GM21423 (cell line): ENCODE measurements around the gene LHFPL3.
"Not testable (repeated sequence)": the region's sequence is repeated elsewhere in the genome, so short reads cannot be mapped to it uniquely, and the experiment has no call there.

Experiments used
- ATAC-seq: cut with Tn5 transposase; IDR thresholded peaks from one replicate; pipeline ENCODE4 v1.9.1; 2021; ENCODE audit warnings: mild to moderate bottlenecking, moderate library complexity; ENCODE audit not compliant: unreplicated experiment

Gene LHFPL3

DNA sequence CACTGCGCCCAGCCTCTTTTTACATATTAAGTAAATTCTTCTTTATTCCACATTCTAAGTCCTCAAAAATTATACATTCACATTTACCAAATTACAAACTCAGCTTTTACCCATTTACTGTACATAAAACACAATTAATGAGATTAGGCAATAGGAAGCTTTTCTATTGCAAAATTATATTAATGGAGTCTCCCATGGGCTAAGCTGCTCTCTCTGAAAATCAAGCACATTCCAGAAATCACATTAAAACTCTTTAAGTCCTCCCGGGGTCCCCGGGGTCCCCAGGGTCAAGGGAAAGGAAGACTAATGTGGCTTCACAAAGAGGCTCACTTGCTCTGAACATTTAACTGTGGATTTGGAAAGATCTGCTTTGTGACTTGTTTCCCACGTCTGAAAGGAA, 558.2 kb downstream of the LHFPL3 start:
- no peak for ATAC-seq

DNA sequence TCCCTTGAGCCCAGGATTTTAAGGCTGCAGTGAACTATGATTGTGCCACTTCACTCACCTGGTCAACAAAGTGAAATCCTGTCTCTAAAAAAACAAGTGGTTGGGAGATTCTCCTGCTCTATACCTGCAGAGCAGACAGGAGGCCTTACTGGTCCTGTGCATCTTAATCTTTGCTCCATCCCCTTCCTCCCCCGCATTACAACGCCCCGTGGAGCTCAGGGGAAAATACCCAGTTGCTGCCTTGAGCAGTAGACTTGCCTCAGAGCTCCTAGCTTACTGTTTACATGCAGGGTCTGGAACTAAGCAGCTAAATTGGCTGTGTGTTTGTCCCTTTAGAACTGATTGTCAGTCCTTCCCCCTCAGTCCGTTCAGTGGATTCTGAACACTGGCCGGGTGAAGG, 561.8 kb downstream of the LHFPL3 start:
- no peak for ATAC-seq

DNA sequence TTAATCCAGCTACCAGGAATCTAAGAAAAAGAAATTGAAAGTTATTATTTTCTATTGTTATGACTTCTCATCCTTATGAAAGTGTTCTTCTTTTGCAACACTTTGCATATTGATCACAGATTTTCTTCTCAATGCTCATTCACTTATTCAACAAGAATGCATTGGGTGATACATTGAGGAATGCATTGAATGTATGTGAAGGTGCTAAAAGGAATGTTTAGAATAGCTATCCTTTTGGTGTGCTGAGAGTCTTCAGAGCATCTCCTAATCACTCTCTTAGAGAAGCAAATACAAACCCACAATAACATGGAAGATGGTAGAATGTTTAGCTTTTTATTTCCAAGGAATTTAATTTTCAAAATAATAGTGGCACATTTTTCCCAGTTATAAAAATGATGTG, 563.5 kb downstream of the LHFPL3 start:
- no peak for ATAC-seq

DNA sequence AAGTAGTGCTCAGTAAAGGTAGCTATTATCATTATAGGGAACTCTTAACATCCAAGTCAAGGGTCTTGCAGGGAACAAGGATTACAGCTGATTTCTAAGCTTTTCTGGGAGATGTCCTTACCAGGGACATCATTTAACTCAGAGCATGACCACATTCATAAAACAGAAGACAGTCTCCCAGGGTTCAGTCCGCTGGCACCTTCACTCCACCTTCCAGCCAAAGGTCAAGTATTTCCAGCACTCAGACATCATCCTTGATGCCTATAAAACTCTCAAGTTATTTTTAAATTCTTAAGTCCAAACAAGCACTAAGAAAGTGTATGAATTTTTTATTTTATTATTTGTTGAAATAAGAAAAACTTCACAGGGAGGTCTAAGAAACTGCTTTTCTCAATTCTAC, 565.9 kb downstream of the LHFPL3 start:
- ATAC-seq, result no peak

- no peak for ATAC-seq
Measured at GRCh38 chr7:104894726-104895521, 566.5 kb downstream of the LHFPL3 start.

GRCh38 chr7:104895522-104896236, 567.3 kb downstream of the LHFPL3 start:
- peak; percentile 27 for ATAC-seq

DNA sequence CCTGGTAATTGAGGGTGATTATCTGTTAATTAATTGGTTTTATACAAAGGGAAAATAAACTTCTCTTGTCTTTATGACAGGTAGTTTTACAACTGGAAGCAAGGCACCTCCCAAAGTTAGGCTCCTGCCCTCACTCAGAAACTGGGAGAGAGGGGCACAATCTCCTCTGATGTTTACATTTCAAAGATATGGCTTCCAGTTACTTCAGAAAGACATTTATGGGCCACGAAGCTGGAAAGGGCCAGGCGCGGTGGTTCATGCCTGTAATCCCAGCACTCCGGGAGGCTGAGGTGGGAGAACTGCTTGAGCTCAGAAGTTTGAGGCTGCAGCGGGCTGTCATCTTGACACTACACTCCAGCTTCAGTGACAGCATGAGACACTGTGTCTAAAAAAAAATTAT, 570.0 kb downstream of the LHFPL3 start:
- no peak for ATAC-seq

DNA sequence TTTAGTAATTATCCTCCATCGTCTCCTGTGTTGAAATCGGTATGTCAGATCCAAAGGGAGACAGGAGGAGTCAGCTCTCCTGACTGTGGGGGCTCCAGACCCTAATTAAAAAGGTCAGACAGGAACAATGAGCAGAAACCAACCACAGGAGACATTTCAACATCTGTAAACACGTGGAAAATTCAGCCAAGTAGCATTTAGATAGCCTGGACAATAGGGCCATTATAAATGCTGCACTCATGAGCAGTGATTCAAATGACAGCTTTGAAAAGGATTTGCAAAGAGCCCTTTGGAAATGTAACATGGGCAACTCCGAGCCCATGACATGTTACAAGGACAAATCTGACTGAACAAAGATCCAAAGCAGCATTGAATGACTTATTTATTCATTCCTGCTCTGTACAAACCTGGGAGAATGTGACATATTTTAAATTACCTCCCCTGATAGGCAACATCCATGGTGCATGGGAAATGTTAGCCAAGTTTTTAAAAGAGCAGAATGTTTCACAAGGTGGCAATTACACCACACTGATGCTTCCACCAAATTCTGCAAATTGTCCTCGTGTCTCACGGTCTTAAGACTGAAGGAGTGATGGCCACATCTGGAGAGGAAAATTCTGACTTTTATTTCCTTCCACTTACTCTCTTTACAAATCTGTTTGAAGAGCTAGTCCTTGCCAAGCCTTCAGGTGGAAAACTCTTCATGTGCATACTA, 572.3 kb downstream of the LHFPL3 start:
- ATAC-seq, result no peak

DNA sequence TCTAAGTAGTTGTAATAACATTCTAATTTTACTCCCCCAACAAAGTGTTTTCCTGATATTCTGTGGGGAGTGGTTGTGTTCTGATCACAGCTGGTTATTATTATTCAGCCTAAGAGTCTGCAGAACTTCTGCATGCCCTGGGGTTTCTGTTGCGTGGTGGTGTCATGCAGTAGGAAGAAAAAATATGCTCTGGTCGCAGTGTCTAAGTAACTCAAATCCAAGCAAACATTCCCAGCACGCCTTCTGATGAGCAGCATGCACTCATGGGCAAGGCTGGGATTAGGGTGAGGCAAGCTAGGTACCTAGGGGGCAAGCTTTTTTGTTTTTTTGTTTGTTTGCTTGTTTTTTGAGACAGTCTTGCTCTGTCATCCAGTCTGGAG, 572.8 kb downstream of the LHFPL3 start:
- no peak for ATAC-seq

DNA sequence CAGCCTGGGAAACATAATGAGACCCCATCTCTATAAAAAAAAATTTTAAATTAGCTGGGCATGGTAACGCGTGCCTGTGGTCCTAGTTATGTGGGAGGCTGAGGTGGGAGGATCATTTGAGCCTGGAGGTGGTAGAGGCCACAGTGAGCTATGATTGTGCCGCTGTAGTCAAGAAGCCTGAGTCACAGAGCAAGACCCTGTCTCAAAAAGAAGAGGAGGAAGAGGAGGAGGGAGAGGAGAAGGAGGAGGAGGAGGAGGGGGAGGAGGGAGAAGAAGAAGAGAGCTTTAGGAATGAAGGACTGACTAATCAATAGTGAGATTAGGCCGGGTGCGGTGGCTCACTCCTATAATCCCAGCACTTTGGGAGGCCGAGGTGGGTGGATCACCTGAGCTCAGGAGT, 573.8 kb downstream of the LHFPL3 start:
- no peak for ATAC-seq

- ATAC-seq, result no peak
Measured at GRCh38 chr7:104903044-104903443, 574.6 kb downstream of the LHFPL3 start.

DNA sequence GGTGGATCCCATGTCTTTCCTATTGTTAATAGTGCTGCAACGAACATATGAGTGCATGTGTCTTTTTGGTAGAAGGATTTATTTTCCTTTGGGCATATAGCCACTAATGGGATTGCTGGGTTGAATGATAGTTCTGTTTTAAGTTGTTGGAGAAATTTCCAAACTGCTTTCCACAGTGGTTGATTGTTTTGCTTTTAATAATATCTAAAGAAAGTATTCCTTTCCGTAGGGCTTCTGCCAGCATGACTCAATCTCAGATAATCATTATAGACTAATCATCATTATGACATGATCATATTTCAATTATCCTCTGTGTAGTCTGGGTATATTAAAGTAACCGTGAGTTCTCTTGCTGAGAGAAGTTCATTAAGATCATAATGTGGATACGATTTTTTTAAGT, 575.4 kb downstream of the LHFPL3 start:
- ATAC-seq, result no peak

DNA sequence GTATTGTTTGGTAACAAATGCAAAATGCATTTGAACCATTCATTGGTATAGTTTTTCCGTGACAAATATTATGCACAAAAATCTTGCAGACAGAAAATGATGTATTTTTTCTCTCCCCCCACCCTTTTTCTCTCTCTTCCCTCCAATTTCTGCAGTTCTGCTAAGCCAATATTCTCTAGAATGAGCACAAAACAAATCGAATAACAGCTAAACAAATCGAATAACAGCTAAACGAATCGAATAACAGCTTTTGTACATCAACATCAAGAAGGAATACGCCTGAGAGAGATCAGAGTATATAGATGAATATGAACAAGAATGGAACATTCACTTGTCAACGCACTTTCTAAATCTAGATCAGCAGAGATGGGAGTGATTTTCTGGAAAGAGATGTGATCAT, 577.6 kb downstream of the LHFPL3 start:
- no peak for ATAC-seq

GRCh38 chr7:104906556-104906955, 578.2 kb downstream of the LHFPL3 start:
- no peak for ATAC-seq

- ATAC-seq, result no peak
Measured at GRCh38 chr7:104908636-104909035, 580.2 kb downstream of the LHFPL3 start.

- ATAC-seq, result no peak
Measured at GRCh38 chr7:104909096-104909495, 580.7 kb downstream of the LHFPL3 start.

GRCh38 chr7:104914421-104914820, 586.0 kb downstream of the LHFPL3 start:
- ATAC-seq, result no peak

GRCh38 chr7:104921596-104921995, 593.2 kb downstream of the LHFPL3 start:
- no peak for ATAC-seq

DNA sequence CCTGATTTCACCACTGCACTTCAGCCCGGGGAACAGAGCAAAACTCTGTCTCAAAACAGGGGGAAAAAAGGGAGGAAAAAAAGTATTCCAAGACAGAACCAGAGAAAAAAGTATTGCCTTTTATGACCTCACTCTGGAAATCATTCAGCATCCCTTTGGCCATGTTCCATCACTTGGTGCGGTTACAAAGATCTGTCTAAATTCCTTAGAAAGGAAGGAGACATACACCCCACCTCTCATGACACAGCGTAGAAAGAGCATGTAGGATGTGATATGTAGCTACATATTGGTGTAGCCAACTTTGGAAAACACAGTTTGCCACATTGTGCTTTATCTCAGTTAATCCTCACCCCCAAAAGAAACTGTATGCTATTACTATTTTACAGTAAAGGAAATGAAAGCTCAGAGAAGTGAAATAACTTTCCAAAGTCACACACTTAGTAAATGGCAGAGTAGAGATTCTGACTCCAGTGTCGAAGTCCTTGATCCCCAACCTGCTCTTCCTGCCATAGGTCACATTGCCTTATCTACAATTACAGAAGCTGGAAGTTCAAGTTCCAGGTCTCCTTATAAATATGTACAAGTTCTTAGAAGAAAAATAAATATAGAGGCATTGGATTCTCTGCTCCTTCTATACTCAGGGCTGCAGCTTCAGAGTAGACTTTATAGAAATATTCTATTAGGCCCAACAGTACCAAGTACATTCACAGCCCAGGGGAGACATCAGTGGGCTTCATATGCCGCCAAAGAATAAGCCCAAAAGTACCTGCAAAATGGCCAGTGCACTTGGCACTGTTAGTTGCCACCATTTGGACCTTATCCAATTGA, 594.0 kb downstream of the LHFPL3 start:
- ATAC-seq, result no peak

GRCh38 chr7:104923010-104923421, 594.6 kb downstream of the LHFPL3 start:
- ATAC-seq, result peak; percentile 94

DNA sequence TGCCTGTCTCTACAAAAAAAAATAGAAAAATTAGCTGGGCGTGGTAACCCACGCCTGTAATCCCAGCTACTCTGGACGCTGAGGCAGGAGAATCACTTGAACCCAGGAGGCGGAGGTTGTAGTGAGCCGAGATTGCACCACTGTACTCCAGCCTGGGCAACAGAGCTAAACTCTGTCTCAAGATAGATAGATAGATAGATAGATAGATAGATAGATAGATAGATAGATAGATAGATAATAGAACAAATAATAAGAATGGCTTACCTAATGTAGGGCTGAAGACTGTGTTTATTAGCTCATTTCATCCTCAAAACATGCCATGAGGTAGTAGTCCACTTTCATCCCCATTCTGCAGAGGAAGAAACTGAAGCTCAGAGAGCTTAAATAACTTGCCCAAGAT, 597.8 kb downstream of the LHFPL3 start:
- not testable (repeated sequence) for ATAC-seq
